ENCODE results near the gene EXD3. TPM values are rescaled to one million over a fixed set of nuclear protein-coding genes. Genes with fewer than 3 reads are reported as not detected.

The EXD3 gene
- polyA plus RNA-seq, 1 of the 3 experiments (the other 2 are of a cell fraction), result 11.5 TPM

DNA sequence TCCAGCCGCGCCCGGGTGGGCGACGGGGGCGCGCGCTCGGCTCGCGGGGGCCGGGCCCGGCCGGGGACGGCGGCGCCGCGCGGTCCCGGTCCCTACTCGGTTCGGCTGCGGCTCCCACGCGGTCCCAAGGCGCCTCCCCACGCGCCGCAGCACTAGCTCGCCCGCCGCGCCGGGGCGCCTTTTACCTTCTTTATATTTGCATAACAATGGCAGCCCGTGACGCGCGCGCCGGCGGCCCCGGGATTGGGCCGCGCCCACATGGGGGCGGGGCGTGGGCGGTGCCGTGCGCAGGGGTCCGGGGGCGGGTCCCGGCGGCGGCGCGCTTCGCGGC, 120.9 kb downstream of the EXD3 start, which contains the start of gene NRARP (continued):
- no peak for TF ChIP-seq MEF2A (IDR thresholded peaks at IDR 0.05; ENCODE audit: borderline replicate concordance, low read depth)
- TF ChIP-seq PBX3 (IDR thresholded peaks at IDR 0.05), result no peak
- TF ChIP-seq RCOR1 (IDR thresholded peaks at IDR 0.05; ENCODE audit: low read length), result no peak
- no peak for TF ChIP-seq TAF1 (IDR thresholded peaks at IDR 0.05; ENCODE audit: borderline replicate concordance, low read depth, low read length)
- TF ChIP-seq ZBTB33 (IDR thresholded peaks at IDR 0.05; ENCODE audit: borderline replicate concordance, low read depth), result no peak
- TF ChIP-seq MXI1 (IDR thresholded peaks at IDR 0.05; ENCODE audit: low read depth, low read length), result 0 out of 2 replicates have a peak, but pooled peaks have one; percentile 34
- TF ChIP-seq, protein P1, sequence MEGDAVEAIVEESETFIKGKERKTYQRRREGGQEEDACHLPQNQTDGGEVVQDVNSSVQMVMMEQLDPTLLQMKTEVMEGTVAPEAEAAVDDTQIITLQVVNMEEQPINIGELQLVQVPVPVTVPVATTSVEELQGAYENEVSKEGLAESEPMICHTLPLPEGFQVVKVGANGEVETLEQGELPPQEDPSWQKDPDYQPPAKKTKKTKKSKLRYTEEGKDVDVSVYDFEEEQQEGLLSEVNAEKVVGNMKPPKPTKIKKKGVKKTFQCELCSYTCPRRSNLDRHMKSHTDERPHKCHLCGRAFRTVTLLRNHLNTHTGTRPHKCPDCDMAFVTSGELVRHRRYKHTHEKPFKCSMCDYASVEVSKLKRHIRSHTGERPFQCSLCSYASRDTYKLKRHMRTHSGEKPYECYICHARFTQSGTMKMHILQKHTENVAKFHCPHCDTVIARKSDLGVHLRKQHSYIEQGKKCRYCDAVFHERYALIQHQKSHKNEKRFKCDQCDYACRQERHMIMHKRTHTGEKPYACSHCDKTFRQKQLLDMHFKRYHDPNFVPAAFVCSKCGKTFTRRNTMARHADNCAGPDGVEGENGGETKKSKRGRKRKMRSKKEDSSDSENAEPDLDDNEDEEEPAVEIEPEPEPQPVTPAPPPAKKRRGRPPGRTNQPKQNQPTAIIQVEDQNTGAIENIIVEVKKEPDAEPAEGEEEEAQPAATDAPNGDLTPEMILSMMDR (IDR thresholded peaks at IDR 0.05), result no peak
- 0 out of 2 replicates have a peak, but pooled peaks have one; percentile 41 for TF ChIP-seq POLR2AphosphoS5 (IDR thresholded peaks at IDR 0.05; ENCODE audit: low read depth, low read length)
- TF ChIP-seq RAD21 (IDR thresholded peaks at IDR 0.05; ENCODE audit: low read length), result no peak
- no peak for TF ChIP-seq FOXJ3 (CRISPR knock-in tag; IDR thresholded peaks at IDR 0.05)
- no peak for TF ChIP-seq CHD2 (IDR thresholded peaks at IDR 0.05; ENCODE audit: low read length, partially characterized antibody)

DNA sequence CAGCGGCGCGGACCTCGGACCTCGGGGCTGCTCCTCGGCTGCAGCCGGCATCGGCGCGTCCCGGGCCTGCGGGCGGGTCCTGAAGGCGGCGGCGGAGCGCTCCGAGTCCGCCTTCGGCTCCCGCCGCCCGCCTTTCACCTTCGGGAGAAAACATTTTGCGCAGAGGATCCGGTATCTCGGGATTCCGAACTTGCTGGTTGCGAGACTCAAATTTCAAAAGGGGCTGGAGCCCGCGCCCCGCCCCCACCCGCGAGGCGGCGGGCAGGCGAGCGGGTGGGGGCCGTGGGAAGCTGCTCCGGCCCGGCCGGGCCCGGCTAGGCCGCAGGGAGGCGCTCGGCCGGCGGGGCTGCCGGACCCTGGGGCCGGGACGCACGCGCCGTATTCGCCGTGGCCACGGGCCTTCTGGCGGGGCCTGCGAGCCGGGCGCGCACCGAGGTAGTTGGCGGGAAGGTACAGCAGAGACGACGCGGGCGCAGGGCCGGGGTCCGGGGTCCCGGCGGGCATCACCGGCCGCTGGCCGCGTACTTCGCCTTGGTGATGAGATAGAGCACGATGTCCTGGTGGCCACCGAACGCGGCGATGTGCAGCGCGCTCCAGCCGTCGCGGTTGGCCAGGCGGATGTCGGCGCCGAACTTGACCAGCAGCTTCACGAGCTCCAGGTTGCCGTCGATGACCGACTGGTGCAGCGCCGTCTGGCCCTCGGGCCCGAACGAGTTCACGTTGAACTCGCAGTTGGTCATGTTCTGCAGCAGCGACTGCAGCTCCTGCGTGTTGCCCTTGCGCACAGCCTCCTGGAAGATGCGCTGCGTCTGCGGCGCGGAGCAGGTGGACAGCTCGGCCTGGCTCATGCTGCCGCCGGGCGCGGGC, 121.6 kb downstream of the EXD3 start:
- no peaks in the 10 kb centered on the region for H3K9me2 ChIP-seq
- no peaks in the 10 kb centered on the region for H3K9me3 ChIP-seq
- ChIA-PET POLR2A (interaction anchor here (1.1 to 1.7 kb wide), 4 partner anchors 14 to 122 kb away, joined by 3 to 5 read pairs (median 4); partner anchors contain the start of genes EXD3, NOXA1 and TUBB4B), CTCF (interaction anchor here (0.6 to 5.7 kb wide), 35 partner anchors 8 to 239 kb away, joined by 3 to 74 read pairs (median 3); partner anchors contain the start of genes EXD3, NOXA1, STPG3 and TPRN)
- H3K9ac ChIP-seq, result peak overlapping the region; percentile 38; the same call in 1 of the 2 replicates
- H3K27ac ChIP-seq (ENCODE audit: low read depth in 2 of 2, low read length in 1 of 2), result peak overlapping the region in 1 of 2 experiments; percentile 71; a peak in 2 of 4 replicates
- H3K4me2 ChIP-seq, result peak overlapping the region; percentile 75
- peaks cover 0 to 32% of the 10 kb centered on the region in 2 experiments; a peak in 2 of 4 replicates for H3K4me1 ChIP-seq (ENCODE audit: control insufficient read depth in 1 of 2, insufficient read depth in 2 of 2, low read depth in 1 of 2, low read length in 1 of 2)
- peaks cover 4% of the 10 kb centered on the region for H3F3A ChIP-seq (replicated peaks; ENCODE audit: insufficient read depth)
- no peaks in the 10 kb centered on the region for H4K20me1 ChIP-seq (ENCODE audit: insufficient read depth)
- H3K4me3 ChIP-seq (ENCODE audit: low read depth in 2 of 2, low read length in 1 of 2), result peak overlapping the region; percentile 51 to 65
- H3K36me3 ChIP-seq (replicated peaks in 1 of 2; ENCODE audit: control insufficient read depth in 1 of 2, insufficient read depth in 2 of 2, low read length in 1 of 2), result no peaks in the 10 kb centered on the region
- DNase-seq, result peak; percentile 86
- no peaks in the 10 kb centered on the region for H3K79me2 ChIP-seq (ENCODE audit: insufficient read depth)
- peak overlapping the region; percentile 81; the same call in 1 of the 2 replicates for H2AFZ ChIP-seq (ENCODE audit: low read depth)
- under 1% methylated on average over 37 of the region's 115 CpGs for WGBS (ENCODE audit: low lambda C conversion rate)
- no peaks in the 10 kb centered on the region for H3K27me3 ChIP-seq (ENCODE audit: insufficient read depth)
- 0 out of 2 replicates have a peak, but pooled peaks have one; percentile 28 for TF ChIP-seq YY1 (IDR thresholded peaks at IDR 0.05; ENCODE audit: low read depth)
- TF ChIP-seq RCOR1 (IDR thresholded peaks at IDR 0.05; ENCODE audit: low read length), result no peak
- peak; percentile 14; the same call in 1 of the 2 replicates for TF ChIP-seq SMC3 (IDR thresholded peaks at IDR 0.05; ENCODE audit: low read depth, low read length)
- TF ChIP-seq, protein P1 (IDR thresholded peaks at IDR 0.05), result peak; percentile 22; the same call in 1 of the 2 replicates
- TF ChIP-seq MAX (IDR thresholded peaks at IDR 0.05; ENCODE audit: low read depth), result peak; percentile 67; the same call in 1 of the 2 replicates

Data from SK-N-SH (cell line).